ENCODE measurements around the gene KCNQ4. TPM values are rescaled to one million over a fixed set of nuclear protein-coding genes. Genes with fewer than 3 reads are reported as not detected.

KCNQ4 gene
- total RNA-seq, 5 donors from 2014 or later (not counting 1 experiment from before 2014, with no cell fraction given): 0.10 to 0.35 (median 0.26) TPM

DNA sequence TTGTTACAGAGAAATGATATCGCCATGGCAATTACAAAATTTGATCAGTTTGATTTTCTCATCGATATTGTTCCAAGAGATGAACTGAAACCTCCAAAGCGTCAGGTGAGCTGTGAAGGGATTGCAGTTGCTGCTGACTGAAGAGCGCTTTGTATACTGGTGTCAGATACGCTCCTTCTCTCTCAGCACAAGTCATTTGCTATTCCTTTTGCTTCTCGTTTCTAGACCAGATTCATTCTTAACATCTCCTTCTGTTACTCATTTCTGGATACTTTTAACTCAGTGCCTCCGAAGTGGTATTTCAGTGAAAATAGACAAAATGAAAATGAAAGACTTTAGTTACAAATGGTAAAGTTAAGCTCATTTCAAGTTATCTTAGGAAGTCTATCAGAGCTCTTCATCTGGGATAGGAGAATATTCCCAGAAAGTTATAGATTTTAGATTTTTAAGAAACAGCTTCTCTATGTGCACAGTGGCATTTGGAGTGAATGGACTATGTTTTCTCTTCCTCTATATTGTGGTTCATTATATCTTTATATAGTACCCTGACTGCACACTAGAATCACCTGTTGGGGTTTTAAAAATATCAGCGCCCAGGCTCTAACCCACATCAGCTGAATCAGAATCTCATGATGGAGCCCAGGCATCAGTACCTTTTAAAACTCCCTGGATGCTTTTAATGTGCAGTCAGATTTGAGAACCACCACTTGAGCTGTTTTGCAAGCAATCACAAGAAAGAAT, 30.3 kb upstream of the KCNQ4 start:
- Mint-ChIP-seq H3K9me3 (no peaks in the 10 kb centered on the region), H3K27ac (no peak overlapping the region), H3K36me3 (peaks cover 60% of the 10 kb centered on the region), H3K27me3 (no peaks in the 10 kb centered on the region), H3K4me1 (peaks cover 0 to 5% (median 4%) of the 10 kb centered on the region in 3 donors), H3K4me3 (no peak overlapping the region)
- DNase-seq (no peak), ATAC-seq (replicated peaks in 1 of 4) (no peak)
- H3K9me3 ChIP-seq: no peaks in the 10 kb centered on the region
- H3K36me3 ChIP-seq (ENCODE audit: control insufficient read depth in 2 of 2, extremely low read depth in 1 of 2, insufficient read depth in 1 of 2, low read length in 1 of 2): peaks cover 0 to 86% of the 10 kb centered on the region in 2 donors
- POLR2A ChIA-PET: interaction anchor here in 1 of 2 donors (0.6 kb wide), 1 partner anchor 9 kb away, joined by 3 read pairs; no protein-coding TSS in a partner anchor
- CTCF ChIA-PET: interaction anchor here in 1 of 2 donors (1.1 kb wide), 1 partner anchor 22 kb away, joined by 6 read pairs; no protein-coding TSS in a partner anchor
- H3K4me3 ChIP-seq (ENCODE audit: control insufficient read depth in 1 of 2, extremely low read depth in 1 of 2, low read length in 1 of 2): no peak overlapping the region
- no peak overlapping the region for H3K27ac ChIP-seq (ENCODE audit: low read length)
- 93% methylated on average over 4 of the region's 8 CpGs for WGBS (ENCODE audit: insufficient coverage)
- no peaks in the 10 kb centered on the region for H3K27me3 ChIP-seq (replicated peaks in 1 of 2; ENCODE audit: control insufficient read depth in 2 of 2, extremely low read depth in 1 of 2, insufficient read depth in 2 of 2, low read length in 1 of 2)
- H3K4me1 ChIP-seq (ENCODE audit: control insufficient read depth in 1 of 2, extremely low read depth in 1 of 2, insufficient read depth in 2 of 2, low read length in 2 of 2): no peaks in the 10 kb centered on the region

DNA sequence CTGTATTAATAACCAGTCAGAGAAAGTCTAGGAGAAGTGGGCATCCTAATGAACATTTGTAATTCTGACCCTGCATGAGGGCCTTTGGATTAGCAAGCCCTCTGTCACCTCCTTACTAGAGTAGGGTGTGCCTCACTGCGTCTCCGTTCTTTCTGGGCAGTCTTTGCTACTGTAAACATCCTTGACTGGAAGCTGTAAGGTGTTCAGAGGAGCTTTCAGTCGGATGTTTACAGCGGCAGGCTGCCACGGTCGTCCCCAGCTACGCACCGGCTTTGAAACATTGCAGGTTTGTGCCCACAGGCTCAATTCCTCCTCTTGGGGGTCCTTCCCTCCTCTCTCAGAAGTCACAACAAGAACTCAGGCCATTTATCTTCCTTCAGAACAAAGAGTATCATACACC, 29.4 kb upstream of the KCNQ4 start:
- WGBS (ENCODE audit: insufficient coverage): 100% methylated on average over 8 of the region's 8 CpGs
- Mint-ChIP-seq H3K27me3 (no peaks in the 10 kb centered on the region), H3K9me3 (no peaks in the 10 kb centered on the region), H3K36me3 (peaks cover 57% of the 10 kb centered on the region), H3K4me1 (peaks cover under 1 to 5% (median 4%) of the 10 kb centered on the region in 3 donors), H3K27ac (no peak overlapping the region), H3K4me3 (no peak overlapping the region)
- no peak overlapping the region for H3K4me3 ChIP-seq (ENCODE audit: control insufficient read depth in 1 of 2, extremely low read depth in 1 of 2, low read length in 1 of 2)
- no peaks in the 10 kb centered on the region for H3K27me3 ChIP-seq (replicated peaks in 1 of 2; ENCODE audit: control insufficient read depth in 2 of 2, extremely low read depth in 1 of 2, insufficient read depth in 2 of 2, low read length in 1 of 2)
- DNase-seq (no peak), ATAC-seq (replicated peaks in 1 of 4) (no peak)
- CTCF ChIA-PET: interaction anchor here in 1 of 2 donors (0.8 kb wide), 1 partner anchor 16 kb away, joined by 3 read pairs; no protein-coding TSS in a partner anchor
- no peak overlapping the region for H3K27ac ChIP-seq (ENCODE audit: low read length)
- POLR2A ChIA-PET: interaction anchor here in 1 of 2 donors (0.7 kb wide), 1 partner anchor 100 kb away, joined by 3 read pairs; no protein-coding TSS in a partner anchor
- H3K4me1 ChIP-seq (ENCODE audit: control insufficient read depth in 1 of 2, extremely low read depth in 1 of 2, insufficient read depth in 2 of 2, low read length in 2 of 2): no peaks in the 10 kb centered on the region
- H3K36me3 ChIP-seq (ENCODE audit: control insufficient read depth in 2 of 2, extremely low read depth in 1 of 2, insufficient read depth in 1 of 2, low read length in 1 of 2): peaks cover 0 to 86% of the 10 kb centered on the region in 2 donors
- no peaks in the 10 kb centered on the region for H3K9me3 ChIP-seq

DNA sequence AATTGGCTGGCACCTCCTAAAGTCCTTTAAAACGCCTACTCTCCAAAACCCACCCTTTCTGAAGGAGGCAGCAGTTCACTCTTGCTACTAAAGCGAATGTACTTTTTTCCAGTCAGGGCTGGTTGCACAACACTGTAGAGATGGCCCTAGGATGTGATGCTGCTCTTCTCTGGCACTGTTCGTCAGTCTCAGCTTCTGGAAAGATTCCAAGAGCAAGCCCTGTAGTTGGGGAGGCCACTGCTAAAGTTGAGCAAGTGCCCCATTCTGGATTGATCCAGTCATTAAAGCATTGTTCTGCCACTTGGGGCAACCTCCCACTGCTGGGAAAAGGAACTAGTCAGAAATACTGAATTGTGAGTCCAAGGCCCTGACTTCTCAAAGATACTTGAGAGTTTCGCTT, 28.5 kb upstream of the KCNQ4 start:
- POLR2A ChIA-PET: interaction anchor here in 1 of 2 donors (0.7 kb wide), 1 partner anchor 8 kb away, joined by 4 read pairs; no protein-coding TSS in a partner anchor
- no peaks in the 10 kb centered on the region for H3K4me1 ChIP-seq (ENCODE audit: control insufficient read depth in 1 of 2, extremely low read depth in 1 of 2, insufficient read depth in 2 of 2, low read length in 2 of 2)
- H3K4me3 Mint-ChIP-seq: no peak overlapping the region
- no peaks in the 10 kb centered on the region for H3K9me3 Mint-ChIP-seq
- CTCF ChIA-PET: interaction anchor here in 1 of 2 donors (0.8 kb wide), 1 partner anchor 15 kb away, joined by 3 read pairs; no protein-coding TSS in a partner anchor
- H3K9me3 ChIP-seq: no peaks in the 10 kb centered on the region
- 100% methylated on average over 1 of the region's 4 CpGs for WGBS (ENCODE audit: insufficient coverage)
- no peaks in the 10 kb centered on the region for H3K27me3 ChIP-seq (replicated peaks in 1 of 2; ENCODE audit: control insufficient read depth in 2 of 2, extremely low read depth in 1 of 2, insufficient read depth in 2 of 2, low read length in 1 of 2)
- no peak overlapping the region for H3K4me3 ChIP-seq (ENCODE audit: control insufficient read depth in 1 of 2, extremely low read depth in 1 of 2, low read length in 1 of 2)
- DNase-seq: no peak
- H3K27ac Mint-ChIP-seq: no peak overlapping the region
- H3K27me3 Mint-ChIP-seq: no peaks in the 10 kb centered on the region
- H3K27ac ChIP-seq (ENCODE audit: low read length): no peak overlapping the region
- peaks cover 0 to 86% of the 10 kb centered on the region in 2 donors for H3K36me3 ChIP-seq (ENCODE audit: control insufficient read depth in 2 of 2, extremely low read depth in 1 of 2, insufficient read depth in 1 of 2, low read length in 1 of 2)
- H3K36me3 Mint-ChIP-seq: peaks cover 60% of the 10 kb centered on the region
- no peak for ATAC-seq (replicated peaks in 1 of 4)
- peaks cover 4 to 6% (median 5%) of the 10 kb centered on the region in 3 donors for H3K4me1 Mint-ChIP-seq

DNA sequence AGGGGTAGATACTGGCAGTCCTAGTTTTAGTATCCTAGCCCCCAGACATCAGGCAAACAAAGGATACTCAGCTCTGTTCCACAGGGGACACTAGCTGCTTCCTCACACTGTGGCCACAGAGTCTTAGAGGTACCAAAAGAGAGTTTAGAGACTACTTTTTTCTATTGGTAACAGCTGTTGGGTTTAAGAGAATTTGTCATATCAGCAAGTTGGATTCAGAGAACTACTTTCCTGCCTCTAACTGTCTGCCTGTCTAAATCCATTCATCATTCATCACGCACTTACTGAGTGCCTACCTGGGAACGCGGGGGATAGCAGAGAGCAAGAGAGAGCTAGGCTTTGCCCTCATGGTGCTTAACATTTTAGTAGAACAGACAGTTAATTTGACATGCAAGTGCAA, 27.1 kb upstream of the KCNQ4 start:
- Histone ChIP-seq H3K27me3 (replicated peaks in 1 of 2; ENCODE audit: control insufficient read depth in 2 of 2, extremely low read depth in 1 of 2, insufficient read depth in 2 of 2, low read length in 1 of 2) (no peaks in the 10 kb centered on the region), H3K9me3 (no peaks in the 10 kb centered on the region), H3K36me3 (ENCODE audit: control insufficient read depth in 2 of 2, extremely low read depth in 1 of 2, insufficient read depth in 1 of 2, low read length in 1 of 2) (peaks cover 2 to 91% of the 10 kb centered on the region in 2 donors), H3K27ac (ENCODE audit: low read length) (no peak overlapping the region), H3K4me3 (ENCODE audit: control insufficient read depth in 1 of 2, extremely low read depth in 1 of 2, low read length in 1 of 2) (no peak overlapping the region), H3K4me1 (ENCODE audit: control insufficient read depth in 1 of 2, extremely low read depth in 1 of 2, insufficient read depth in 2 of 2, low read length in 2 of 2) (no peaks in the 10 kb centered on the region)
- H3K9me3 Mint-ChIP-seq: no peaks in the 10 kb centered on the region
- H3K27me3 Mint-ChIP-seq: no peaks in the 10 kb centered on the region
- ChIA-PET CTCF (no interaction called here), POLR2A (no interaction called here)
- H3K36me3 Mint-ChIP-seq: peaks cover 59% of the 10 kb centered on the region
- no peak for DNase-seq
- H3K27ac Mint-ChIP-seq: no peak overlapping the region
- peaks cover 4 to 14% (median 12%) of the 10 kb centered on the region in 3 donors for H3K4me1 Mint-ChIP-seq
- no peak for ATAC-seq (replicated peaks in 1 of 4)
- H3K4me3 Mint-ChIP-seq: no peak overlapping the region
- 60% methylated on average over 1 of the region's 3 CpGs for WGBS (ENCODE audit: insufficient coverage)

DNA sequence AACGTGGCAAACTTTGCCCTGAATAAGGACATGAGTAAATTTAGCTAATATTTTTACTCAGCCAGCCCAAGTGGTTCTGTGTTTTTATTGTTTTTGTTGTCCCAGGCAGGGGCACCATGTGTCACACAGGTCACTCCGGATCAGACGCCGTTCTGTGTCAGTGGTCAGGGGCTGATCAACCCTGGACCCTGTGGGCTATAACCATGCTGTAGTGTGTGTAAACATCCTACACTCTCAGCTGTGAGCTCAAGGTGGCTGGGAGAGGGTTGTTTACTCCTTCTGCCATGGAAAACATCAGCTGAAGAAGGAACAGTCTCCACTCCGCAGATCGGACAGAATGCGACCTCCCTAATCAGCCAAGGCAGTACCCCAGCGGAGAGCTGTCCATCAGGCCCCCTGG, 26.5 kb upstream of the KCNQ4 start:
- Histone ChIP-seq H3K9me3 (no peaks in the 10 kb centered on the region), H3K27ac (ENCODE audit: low read length) (no peak overlapping the region), H3K4me3 (ENCODE audit: control insufficient read depth in 1 of 2, extremely low read depth in 1 of 2, low read length in 1 of 2) (no peak overlapping the region), H3K4me1 (ENCODE audit: control insufficient read depth in 1 of 2, extremely low read depth in 1 of 2, insufficient read depth in 2 of 2, low read length in 2 of 2) (no peaks in the 10 kb centered on the region), H3K36me3 (ENCODE audit: control insufficient read depth in 2 of 2, extremely low read depth in 1 of 2, insufficient read depth in 1 of 2, low read length in 1 of 2) (peaks cover 2 to 93% of the 10 kb centered on the region in 2 donors), H3K27me3 (replicated peaks in 1 of 2; ENCODE audit: control insufficient read depth in 2 of 2, extremely low read depth in 1 of 2, insufficient read depth in 2 of 2, low read length in 1 of 2) (no peaks in the 10 kb centered on the region)
- 90% methylated on average over 5 of the region's 8 CpGs for WGBS (ENCODE audit: insufficient coverage)
- no peaks in the 10 kb centered on the region for H3K27me3 Mint-ChIP-seq
- no peak overlapping the region for H3K4me3 Mint-ChIP-seq
- no peak overlapping the region for H3K27ac Mint-ChIP-seq
- DNase-seq: no peak
- ChIA-PET POLR2A (no interaction called here), CTCF (interaction anchor here in 1 of 2 donors (1.2 kb wide), 1 partner anchor 14 kb away, joined by 3 read pairs; no protein-coding TSS in a partner anchor)
- no peak for ATAC-seq (replicated peaks in 1 of 4)
- H3K4me1 Mint-ChIP-seq: peaks cover 6 to 17% (median 15%) of the 10 kb centered on the region in 3 donors
- H3K36me3 Mint-ChIP-seq: peaks cover 60% of the 10 kb centered on the region
- no peaks in the 10 kb centered on the region for H3K9me3 Mint-ChIP-seq

DNA sequence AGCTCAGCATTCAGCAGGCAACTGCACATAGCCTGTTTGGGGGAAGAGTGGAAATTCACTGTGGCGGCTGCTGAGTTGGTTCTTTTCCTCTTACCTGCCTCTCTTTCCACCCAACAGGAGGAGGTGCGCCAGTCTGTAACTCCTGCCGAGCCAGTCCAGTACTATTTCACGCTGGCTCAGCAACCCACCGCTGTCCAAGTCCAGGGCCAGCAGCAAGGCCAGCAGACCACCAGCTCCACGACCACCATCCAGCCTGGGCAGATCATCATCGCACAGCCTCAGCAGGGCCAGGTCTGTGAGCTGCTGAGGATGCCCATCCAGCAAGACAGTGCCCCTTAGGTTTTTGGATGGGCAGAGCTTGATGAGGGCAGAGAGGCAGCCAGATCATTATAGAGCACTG, 25.6 kb upstream of the KCNQ4 start:
- no peak overlapping the region for H3K27ac Mint-ChIP-seq

More for the DNA sequence above, 25.6 kb upstream of the KCNQ4 start:
- Histone ChIP-seq H3K9me3 (no peaks in the 10 kb centered on the region), H3K27ac (ENCODE audit: low read length) (no peak overlapping the region), H3K36me3 (ENCODE audit: control insufficient read depth in 2 of 2, extremely low read depth in 1 of 2, insufficient read depth in 1 of 2, low read length in 1 of 2) (peaks cover 2 to 93% of the 10 kb centered on the region in 2 donors), H3K4me3 (ENCODE audit: control insufficient read depth in 1 of 2, extremely low read depth in 1 of 2, low read length in 1 of 2) (no peak overlapping the region), H3K4me1 (ENCODE audit: control insufficient read depth in 1 of 2, extremely low read depth in 1 of 2, insufficient read depth in 2 of 2, low read length in 2 of 2) (peaks cover 4 to 6% of the 10 kb centered on the region in 2 experiments), H3K27me3 (replicated peaks in 1 of 2; ENCODE audit: control insufficient read depth in 2 of 2, extremely low read depth in 1 of 2, insufficient read depth in 2 of 2, low read length in 1 of 2) (no peaks in the 10 kb centered on the region)
- peaks cover 13 to 26% (median 23%) of the 10 kb centered on the region in 3 donors for H3K4me1 Mint-ChIP-seq
- WGBS (ENCODE audit: insufficient coverage): 93% methylated on average over 6 of the region's 7 CpGs
- ATAC-seq (replicated peaks in 1 of 4) (no peak), DNase-seq (no peak)
- POLR2A ChIA-PET: no interaction called here
- H3K36me3 Mint-ChIP-seq: peaks cover 60% of the 10 kb centered on the region
- H3K9me3 Mint-ChIP-seq: no peaks in the 10 kb centered on the region
- no peaks in the 10 kb centered on the region for H3K27me3 Mint-ChIP-seq
- CTCF ChIA-PET: interaction anchor here in 1 of 2 donors (1.2 kb wide), 1 partner anchor 13 kb away, joined by 3 read pairs; no protein-coding TSS in a partner anchor
- H3K4me3 Mint-ChIP-seq: no peak overlapping the region

All from T-cell (primary cell).